WTC11 (cell line): ENCODE results near the gene GAPDHS. TPM values are rescaled to one million over a fixed set of nuclear protein-coding genes. Genes with fewer than 3 reads are reported as not detected.

Experiments
- ATAC-seq: fragments of 200-7000 bp; cut with Tn5 transposase; 2 replicates; pipeline ENCODE4 v1.10.0; 2021; ENCODE audit warnings: mild to moderate bottlenecking, moderate library complexity
- CTCF ChIA-PET: fragments of 300-600 bp; sonication (Branson Sonifier 250); formaldehyde crosslinking; loops from one replicate; lab custom pipeline; 2021; ENCODE audit warnings: antibody characterized with exemption; lab: Charles Lee
- POLR2A ChIA-PET: fragments of 350-600 bp; sonication (Branson Sonifier 250); formaldehyde crosslinking; loops from one replicate; lab custom pipeline; 2021; ENCODE audit warnings: antibody characterized with exemption; lab: Charles Lee
- DNase-seq: peaks from one replicate; pipeline ENCODE4 v3.0.0; 2021; ENCODE audit warnings: low spot score
- H3K27ac Mint-ChIP-seq: 2 replicates; pipeline ENCODE4 v1.8.0; 2021; ENCODE audit warnings: mixed read lengths
- H3K27me3 Mint-ChIP-seq: 2 replicates; pipeline ENCODE4 v1.8.0; 2021; ENCODE audit warnings: low read depth, mild to moderate bottlenecking, moderate library complexity, mixed read lengths
- H3K36me3 Mint-ChIP-seq: 2 replicates; pipeline ENCODE4 v1.8.0; 2021; ENCODE audit warnings: mixed read lengths
- H3K4me1 Mint-ChIP-seq: 2 replicates; pipeline ENCODE4 v1.8.0; 2022; ENCODE audit warnings: mixed read lengths
- H3K4me3 Mint-ChIP-seq: 2 replicates; pipeline ENCODE4 v1.8.0; 2021; ENCODE audit warnings: mild to moderate bottlenecking, moderate library complexity, mixed read lengths
- H3K9me3 Mint-ChIP-seq: 2 replicates; pipeline ENCODE4 v1.8.0; 2021; ENCODE audit warnings: mixed read lengths
- ATF1 ChIP-seq: sonication (generic); formaldehyde crosslinking; IDR thresholded peaks from 2 replicates; pipeline ENCODE4 v1.8.1; 2023; ENCODE audit warnings: mild to moderate bottlenecking, moderate library complexity, missing genetic modification reagents
- CBFB ChIP-seq: sonication (generic); formaldehyde crosslinking; IDR thresholded peaks from 2 replicates; pipeline ENCODE4 v1.8.1; 2022; ENCODE audit warnings: mild to moderate bottlenecking, low read depth, missing genetic modification reagents
- CREB1 ChIP-seq: sonication (generic); formaldehyde crosslinking; IDR thresholded peaks from 2 replicates; pipeline ENCODE4 v1.8.0; 2023; ENCODE audit warnings: mild to moderate bottlenecking, missing genetic modification reagents
- ELF4 ChIP-seq: sonication (generic); formaldehyde crosslinking; IDR thresholded peaks from 2 replicates; pipeline ENCODE4 v1.8.1; 2022; ENCODE audit warnings: low read depth, mild to moderate bottlenecking, moderate library complexity, missing genetic modification reagents
- FOXJ3 ChIP-seq: sonication (generic); formaldehyde crosslinking; IDR thresholded peaks from 2 replicates; pipeline ENCODE4 v1.9.0; 2021; ENCODE audit warnings: missing genetic modification reagents, mild to moderate bottlenecking, borderline replicate concordance
- FOXK1 ChIP-seq: sonication (generic); formaldehyde crosslinking; IDR thresholded peaks from 2 replicates; pipeline ENCODE4 v1.8.0; 2022; ENCODE audit warnings: mild to moderate bottlenecking, moderate library complexity, missing genetic modification reagents
- GABPB1 ChIP-seq: sonication (generic); formaldehyde crosslinking; IDR thresholded peaks from 2 replicates; pipeline ENCODE4 v1.8.1; 2023; ENCODE audit warnings: mild to moderate bottlenecking, missing genetic modification reagents
- GRHL2 ChIP-seq: fragments of 250-450 bp; sonication (Bioruptor Pico); IDR thresholded peaks from 2 replicates; pipeline ENCODE4 v1.8.0; 2022; ENCODE audit warnings: mild to moderate bottlenecking, moderate library complexity; ENCODE audit not compliant: insufficient replicate concordance, severe bottlenecking
- GTF2I ChIP-seq: fragments of 250-450 bp; sonication (Bioruptor Pico); conservative IDR thresholded peaks from 2 replicates; pipeline ENCODE4 v1.4.0; 2021; ENCODE audit warnings: mild to moderate bottlenecking
- IRF1 ChIP-seq: sonication (generic); formaldehyde crosslinking; IDR thresholded peaks from 2 replicates; pipeline ENCODE4 v1.8.0; 2023; ENCODE audit warnings: missing genetic modification reagents
- IRF2 ChIP-seq: sonication (generic); formaldehyde crosslinking; IDR thresholded peaks from 2 replicates; pipeline ENCODE4 v1.8.0; 2022; ENCODE audit warnings: low read depth, missing genetic modification reagents, borderline replicate concordance
- NFE2L1 ChIP-seq: sonication (generic); formaldehyde crosslinking; IDR thresholded peaks from 2 replicates; pipeline ENCODE4 v1.8.1; 2023; ENCODE audit warnings: missing genetic modification reagents
- NR1H2 ChIP-seq: sonication (generic); formaldehyde crosslinking; IDR thresholded peaks from 2 replicates; pipeline ENCODE4 v1.9.0; 2021; ENCODE audit warnings: mild to moderate bottlenecking, moderate library complexity, missing genetic modification reagents
- PREB ChIP-seq: sonication (generic); formaldehyde crosslinking; IDR thresholded peaks from 2 replicates; pipeline ENCODE4 v1.8.1; 2022; ENCODE audit warnings: mild to moderate bottlenecking, missing genetic modification reagents, moderate library complexity, borderline replicate concordance
- PRRX2 ChIP-seq: fragments of 250-450 bp; sonication (Bioruptor Pico); IDR thresholded peaks from 2 replicates; pipeline ENCODE4 v1.8.0; 2021; ENCODE audit warnings: mild to moderate bottlenecking
- SMAD4 ChIP-seq: sonication (generic); formaldehyde crosslinking; IDR thresholded peaks from 2 replicates; pipeline ENCODE4 v1.8.0; 2022; ENCODE audit warnings: mild to moderate bottlenecking, missing genetic modification reagents
- TEAD1 ChIP-seq: sonication (generic); formaldehyde crosslinking; IDR thresholded peaks from 2 replicates; pipeline ENCODE4 v1.8.0; 2022; ENCODE audit warnings: mild to moderate bottlenecking, missing genetic modification reagents
- ZNF263 ChIP-seq: sonication (generic); formaldehyde crosslinking; IDR thresholded peaks from 2 replicates; pipeline ENCODE4 v1.8.1; 2022; ENCODE audit warnings: low read depth, mild to moderate bottlenecking, moderate library complexity, missing genetic modification reagents
- ZNF423 ChIP-seq: fragments of 250-450 bp; sonication (Bioruptor Pico); IDR thresholded peaks from 2 replicates; pipeline ENCODE4 v2.1.2; 2022; ENCODE audit warnings: mild to moderate bottlenecking, moderate library complexity
- ZSCAN18 ChIP-seq: fragments of 250-450 bp; sonication (Bioruptor Pico); IDR thresholded peaks from 2 replicates; pipeline ENCODE4 v2.1.2; 2022; ENCODE audit warnings: mild to moderate bottlenecking, moderate library complexity
- total RNA-seq: library from RNA; stranded (reverse); gene quantifications from 3 replicates; pipeline ENCODE4 v1.2.3, GENCODE V29; 2021
- TF ChIP-seq, protein P1 (sequence below): fragments of 250-450 bp; sonication (Bioruptor Pico); IDR thresholded peaks from 2 replicates; pipeline ENCODE4 v1.9.0; 2021; ENCODE audit warnings: mild to moderate bottlenecking
- TF ChIP-seq, protein P2 (sequence below): sonication (generic); formaldehyde crosslinking; IDR thresholded peaks from 2 replicates; pipeline ENCODE4 v1.8.1; 2022; ENCODE audit warnings: missing genetic modification reagents, borderline replicate concordance
- TF ChIP-seq, protein P3 (sequence below): sonication (generic); formaldehyde crosslinking; IDR thresholded peaks from 2 replicates; pipeline ENCODE4 v1.8.0; 2022; ENCODE audit warnings: mild to moderate bottlenecking, missing genetic modification reagents
- TF ChIP-seq, protein P4 (sequence below): sonication (generic); formaldehyde crosslinking; IDR thresholded peaks from 2 replicates; pipeline ENCODE4 v1.8.0; 2022; ENCODE audit warnings: mild to moderate bottlenecking, missing genetic modification reagents

The GAPDHS gene
- total RNA-seq, 1 experiment from 2014 or later: 0.20 TPM

DNA sequence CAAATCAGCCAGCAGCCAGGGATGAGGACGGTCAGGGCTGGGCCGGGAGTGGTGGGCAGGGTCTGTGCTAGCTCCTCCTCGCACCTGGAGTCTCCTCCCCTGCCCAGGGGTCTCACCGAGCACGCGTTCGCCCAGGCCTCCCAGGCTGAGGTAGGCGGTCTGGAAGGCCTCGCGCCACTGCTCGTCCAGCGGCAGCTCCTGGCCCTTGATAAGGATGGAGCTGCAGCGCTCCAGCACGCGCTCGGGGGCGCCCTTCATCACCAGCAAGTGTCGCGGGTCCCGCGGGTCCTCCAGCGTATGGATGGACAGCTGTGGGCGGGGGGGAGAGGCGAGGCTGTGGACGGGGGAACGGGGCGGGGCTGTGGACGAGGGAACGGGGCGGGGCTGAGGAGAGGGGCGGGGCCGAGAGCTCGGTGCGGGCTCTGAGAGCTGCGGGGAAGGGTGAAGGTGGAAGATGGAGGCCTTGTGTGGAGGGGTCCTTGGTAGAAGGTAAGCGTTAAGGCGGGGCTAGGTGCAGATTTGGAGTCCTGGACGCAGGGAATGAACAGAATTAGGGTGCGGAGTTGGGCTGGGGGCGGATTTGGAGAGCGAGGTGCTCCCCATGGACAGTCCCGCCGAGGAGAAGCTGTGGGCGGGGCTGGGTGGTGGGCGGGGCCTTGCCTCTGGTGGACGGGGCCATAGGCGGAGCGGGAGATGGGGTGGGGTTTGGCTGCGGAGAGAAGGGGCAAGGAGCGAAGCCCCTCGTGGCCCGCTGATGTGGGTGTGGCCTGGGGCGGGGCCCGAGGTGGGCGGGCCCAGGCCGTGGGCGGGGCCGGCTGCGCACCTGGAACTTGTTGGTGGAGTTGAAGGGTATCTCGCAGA, 24.5 kb downstream of the GAPDHS start:
- H3K4me1 Mint-ChIP-seq: peaks cover 12% of the 10 kb centered on the region
- peak overlapping the region; percentile 55; the same call in 1 of the 2 replicates for H3K27ac Mint-ChIP-seq
- DNase-seq (peak; percentile 100), ATAC-seq (peak; percentile 86)
- H3K36me3 Mint-ChIP-seq: no peaks in the 10 kb centered on the region
- POLR2A ChIA-PET: interaction anchor here (0.6 to 1.8 kb wide), 12 partner anchors 9 to 312 kb away, joined by 3 to 14 read pairs (median 3); partner anchors contain the start of genes COX6B1, DMKN and HAUS5
- CTCF ChIA-PET: interaction anchor here (0.6 to 3.9 kb wide), 37 partner anchors 9 to 491 kb away, joined by 3 to 62 read pairs (median 5); partner anchors contain the start of genes COX6B1, DMKN, HAUS5 and KIRREL2
- H3K4me3 Mint-ChIP-seq: peak overlapping the region; percentile 87
- peaks cover 55% of the 10 kb centered on the region for H3K27me3 Mint-ChIP-seq
- no peaks in the 10 kb centered on the region for H3K9me3 Mint-ChIP-seq
- TF ChIP-seq, protein P1, sequence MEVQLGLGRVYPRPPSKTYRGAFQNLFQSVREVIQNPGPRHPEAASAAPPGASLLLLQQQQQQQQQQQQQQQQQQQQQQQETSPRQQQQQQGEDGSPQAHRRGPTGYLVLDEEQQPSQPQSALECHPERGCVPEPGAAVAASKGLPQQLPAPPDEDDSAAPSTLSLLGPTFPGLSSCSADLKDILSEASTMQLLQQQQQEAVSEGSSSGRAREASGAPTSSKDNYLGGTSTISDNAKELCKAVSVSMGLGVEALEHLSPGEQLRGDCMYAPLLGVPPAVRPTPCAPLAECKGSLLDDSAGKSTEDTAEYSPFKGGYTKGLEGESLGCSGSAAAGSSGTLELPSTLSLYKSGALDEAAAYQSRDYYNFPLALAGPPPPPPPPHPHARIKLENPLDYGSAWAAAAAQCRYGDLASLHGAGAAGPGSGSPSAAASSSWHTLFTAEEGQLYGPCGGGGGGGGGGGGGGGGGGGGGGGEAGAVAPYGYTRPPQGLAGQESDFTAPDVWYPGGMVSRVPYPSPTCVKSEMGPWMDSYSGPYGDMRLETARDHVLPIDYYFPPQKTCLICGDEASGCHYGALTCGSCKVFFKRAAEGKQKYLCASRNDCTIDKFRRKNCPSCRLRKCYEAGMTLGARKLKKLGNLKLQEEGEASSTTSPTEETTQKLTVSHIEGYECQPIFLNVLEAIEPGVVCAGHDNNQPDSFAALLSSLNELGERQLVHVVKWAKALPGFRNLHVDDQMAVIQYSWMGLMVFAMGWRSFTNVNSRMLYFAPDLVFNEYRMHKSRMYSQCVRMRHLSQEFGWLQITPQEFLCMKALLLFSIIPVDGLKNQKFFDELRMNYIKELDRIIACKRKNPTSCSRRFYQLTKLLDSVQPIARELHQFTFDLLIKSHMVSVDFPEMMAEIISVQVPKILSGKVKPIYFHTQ: no peak
- TF ChIP-seq ZNF423 (CRISPR knock-in tag): no peak
- TF ChIP-seq, protein P2, sequence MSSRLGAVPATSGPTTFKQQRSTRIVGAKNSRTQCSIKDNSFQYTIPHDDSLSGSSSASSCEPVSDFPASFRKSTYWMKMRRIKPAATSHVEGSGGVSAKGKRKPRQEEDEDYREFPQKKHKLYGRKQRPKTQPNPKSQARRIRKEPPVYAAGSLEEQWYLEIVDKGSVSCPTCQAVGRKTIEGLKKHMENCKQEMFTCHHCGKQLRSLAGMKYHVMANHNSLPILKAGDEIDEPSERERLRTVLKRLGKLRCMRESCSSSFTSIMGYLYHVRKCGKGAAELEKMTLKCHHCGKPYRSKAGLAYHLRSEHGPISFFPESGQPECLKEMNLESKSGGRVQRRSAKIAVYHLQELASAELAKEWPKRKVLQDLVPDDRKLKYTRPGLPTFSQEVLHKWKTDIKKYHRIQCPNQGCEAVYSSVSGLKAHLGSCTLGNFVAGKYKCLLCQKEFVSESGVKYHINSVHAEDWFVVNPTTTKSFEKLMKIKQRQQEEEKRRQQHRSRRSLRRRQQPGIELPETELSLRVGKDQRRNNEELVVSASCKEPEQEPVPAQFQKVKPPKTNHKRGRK (CRISPR knock-in tag): no peak
- peak; percentile 91; the same call in 1 of the 2 replicates for TF ChIP-seq ZNF263 (CRISPR knock-in tag)
- no peak for TF ChIP-seq ZSCAN18 (CRISPR knock-in tag)
- TF ChIP-seq ELF4 (CRISPR knock-in tag): no peak
- TF ChIP-seq, protein P3, sequence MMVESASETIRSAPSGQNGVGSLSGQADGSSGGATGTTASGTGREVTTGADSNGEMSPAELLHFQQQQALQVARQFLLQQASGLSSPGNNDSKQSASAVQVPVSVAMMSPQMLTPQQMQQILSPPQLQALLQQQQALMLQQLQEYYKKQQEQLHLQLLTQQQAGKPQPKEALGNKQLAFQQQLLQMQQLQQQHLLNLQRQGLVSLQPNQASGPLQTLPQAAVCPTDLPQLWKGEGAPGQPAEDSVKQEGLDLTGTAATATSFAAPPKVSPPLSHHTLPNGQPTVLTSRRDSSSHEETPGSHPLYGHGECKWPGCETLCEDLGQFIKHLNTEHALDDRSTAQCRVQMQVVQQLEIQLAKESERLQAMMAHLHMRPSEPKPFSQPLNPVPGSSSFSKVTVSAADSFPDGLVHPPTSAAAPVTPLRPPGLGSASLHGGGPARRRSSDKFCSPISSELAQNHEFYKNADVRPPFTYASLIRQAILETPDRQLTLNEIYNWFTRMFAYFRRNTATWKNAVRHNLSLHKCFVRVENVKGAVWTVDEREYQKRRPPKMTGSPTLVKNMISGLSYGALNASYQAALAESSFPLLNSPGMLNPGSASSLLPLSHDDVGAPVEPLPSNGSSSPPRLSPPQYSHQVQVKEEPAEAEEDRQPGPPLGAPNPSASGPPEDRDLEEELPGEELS (CRISPR knock-in tag): 0 out of 2 replicates have a peak, but pooled peaks have one; percentile 71
- TF ChIP-seq NR1H2: no peak
- TF ChIP-seq IRF2 (CRISPR knock-in tag): no peak
- no peak for TF ChIP-seq CBFB (CRISPR knock-in tag)
- TF ChIP-seq GTF2I (CRISPR knock-in tag): no peak
- no peak for TF ChIP-seq NFE2L1 (CRISPR knock-in tag)
- no peak for TF ChIP-seq ATF1
- peak; percentile 21; the same call in 1 of the 2 replicates for TF ChIP-seq TEAD1 (CRISPR knock-in tag)
- TF ChIP-seq FOXJ3: no peak
- no peak for TF ChIP-seq PREB
- no peak for TF ChIP-seq CREB1 (CRISPR knock-in tag)
- TF ChIP-seq PRRX2 (CRISPR knock-in tag): no peak
- no peak for TF ChIP-seq GRHL2 (CRISPR knock-in tag)
- no peak for TF ChIP-seq GABPB1 (CRISPR knock-in tag)
- 0 out of 2 replicates have a peak, but pooled peaks have one; percentile 28 for TF ChIP-seq SMAD4 (CRISPR knock-in tag)
- no peak for TF ChIP-seq IRF1 (CRISPR knock-in tag)
- no peak; the same call in 1 of the 2 replicates for TF ChIP-seq FOXK1 (CRISPR knock-in tag)
- TF ChIP-seq, protein P4, sequence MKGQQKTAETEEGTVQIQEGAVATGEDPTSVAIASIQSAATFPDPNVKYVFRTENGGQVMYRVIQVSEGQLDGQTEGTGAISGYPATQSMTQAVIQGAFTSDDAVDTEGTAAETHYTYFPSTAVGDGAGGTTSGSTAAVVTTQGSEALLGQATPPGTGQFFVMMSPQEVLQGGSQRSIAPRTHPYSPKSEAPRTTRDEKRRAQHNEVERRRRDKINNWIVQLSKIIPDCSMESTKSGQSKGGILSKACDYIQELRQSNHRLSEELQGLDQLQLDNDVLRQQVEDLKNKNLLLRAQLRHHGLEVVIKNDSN: peak; percentile 35; the same call in 1 of the 2 replicates
